ENCODE measurements around the gene HAUS5.

The HAUS5 gene

DNA sequence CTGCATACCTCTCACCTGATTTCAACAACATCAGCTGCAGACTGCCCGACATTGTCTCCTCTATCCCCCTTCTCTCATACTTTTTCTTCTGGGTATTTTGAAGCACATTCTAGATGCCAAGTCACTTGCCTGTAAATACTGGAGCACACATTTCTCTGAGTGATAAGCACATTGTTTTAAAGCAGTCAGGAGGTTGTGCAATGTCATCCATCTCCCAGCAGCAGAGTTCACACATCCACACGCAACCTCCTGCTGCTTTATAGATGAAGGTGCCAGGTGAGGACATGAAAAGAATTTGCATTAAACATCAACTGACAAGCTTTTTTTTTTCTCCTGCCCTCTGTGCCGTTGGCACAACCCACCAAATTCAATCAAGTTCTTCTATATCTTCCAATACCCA, 59.3 kb downstream of the HAUS5 start:
- no peak for DNase-seq (ENCODE audit: low spot score)

- DNase-seq (ENCODE audit: low spot score) = no peak
These were observed 60.7 kb downstream of the HAUS5 start for GRCh38 chr19:35673121-35673804.
